ENCODE data around the gene TFB1M.
"Not testable (repeated sequence)": the region's sequence is repeated elsewhere in the genome, so short reads cannot be mapped to it uniquely, and the experiment has no call there.

TFB1M gene

DNA sequence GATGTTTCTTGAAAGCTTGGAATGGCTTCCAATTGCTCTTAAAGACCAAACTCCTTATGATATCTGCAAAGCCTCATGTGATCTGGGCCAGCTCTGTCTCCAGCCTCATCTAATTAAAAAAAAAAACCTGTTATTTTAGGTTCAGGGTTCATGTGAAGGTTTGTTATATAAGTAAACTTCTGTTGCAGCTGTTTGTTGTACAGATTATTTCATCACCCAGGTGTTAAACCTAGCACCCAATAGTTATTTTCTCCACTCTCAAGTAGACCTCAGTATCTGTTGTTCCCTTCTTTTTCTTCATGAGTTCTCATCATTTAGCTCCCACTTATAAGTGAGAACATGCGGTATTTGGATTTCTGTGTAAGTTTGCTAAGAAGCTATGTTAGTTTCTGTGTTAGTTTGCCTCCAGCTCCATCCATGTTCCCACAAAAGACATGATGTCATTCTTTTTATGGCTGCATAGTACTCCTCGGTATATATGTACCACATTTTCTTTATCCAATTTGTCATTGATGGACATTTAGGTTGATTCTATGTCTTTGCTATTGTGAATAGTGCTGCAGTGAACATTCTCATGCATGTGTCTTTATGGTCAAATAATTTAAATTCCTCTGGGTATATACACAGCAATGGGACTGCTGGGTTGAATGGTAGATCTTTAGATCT is 30.2 kb upstream of the TFB1M start:
- Histone ChIP-seq H3K27me3 (ENCODE audit: insufficient read depth, low read length) (no peaks in the 10 kb centered on the region), H3K4me1 (ENCODE audit: insufficient read depth, low read length) (no peaks in the 10 kb centered on the region), H3K9ac (ENCODE audit: low read depth, low read length) (no peak overlapping the region), H3K36me3 (ENCODE audit: insufficient read depth, low read length) (no peaks in the 10 kb centered on the region), H3K4me3 (ENCODE audit: low read length) (no peak overlapping the region), H3K27ac (ENCODE audit: low read depth, low read length) (no peak overlapping the region), H3K9me3 (ENCODE audit: insufficient read depth, low read depth, low read length) (0 out of 2 replicates have a peak, but pooled peaks cover 5% of the 10 kb centered on the region)
- WGBS = 100% methylated on average over 1 of the region's 2 CpGs

DNA sequence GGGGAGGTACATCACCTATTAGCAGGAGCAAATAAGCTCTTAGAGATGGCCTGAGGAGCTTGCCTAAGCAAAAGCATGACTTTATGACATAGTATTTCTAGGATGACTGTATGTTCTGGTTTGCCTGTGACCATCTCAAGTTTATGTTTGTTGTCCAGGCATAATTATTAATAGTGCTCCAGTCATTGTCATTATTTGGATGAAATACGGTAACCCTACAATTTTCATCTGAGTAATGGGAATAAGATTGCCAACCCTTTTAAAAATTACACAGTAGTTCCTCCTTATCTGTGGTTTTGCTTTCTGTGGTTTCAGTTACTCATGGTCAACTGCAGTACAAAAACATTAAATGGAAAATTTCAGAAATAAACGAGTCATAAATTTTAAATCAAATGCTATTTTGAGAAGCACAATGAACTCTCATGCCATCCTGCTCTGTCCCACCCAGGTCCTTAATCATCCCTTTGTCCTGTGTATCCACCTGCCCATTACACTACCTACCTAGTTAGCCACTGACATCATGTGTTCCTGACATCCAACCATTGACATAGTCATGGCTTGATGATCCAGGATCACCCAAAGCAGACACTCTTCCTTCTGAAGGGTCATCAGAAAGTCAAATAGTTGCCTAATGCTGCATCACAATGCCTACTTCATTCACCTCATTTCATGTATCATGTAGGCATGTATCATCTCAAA is 27.0 kb upstream of the TFB1M start:
- H3K27ac ChIP-seq (ENCODE audit: low read depth, low read length) = no peak overlapping the region
- H3K9me3 ChIP-seq (ENCODE audit: insufficient read depth, low read depth, low read length) = 0 out of 2 replicates have a peak, but pooled peaks cover 3% of the 10 kb centered on the region

DNA sequence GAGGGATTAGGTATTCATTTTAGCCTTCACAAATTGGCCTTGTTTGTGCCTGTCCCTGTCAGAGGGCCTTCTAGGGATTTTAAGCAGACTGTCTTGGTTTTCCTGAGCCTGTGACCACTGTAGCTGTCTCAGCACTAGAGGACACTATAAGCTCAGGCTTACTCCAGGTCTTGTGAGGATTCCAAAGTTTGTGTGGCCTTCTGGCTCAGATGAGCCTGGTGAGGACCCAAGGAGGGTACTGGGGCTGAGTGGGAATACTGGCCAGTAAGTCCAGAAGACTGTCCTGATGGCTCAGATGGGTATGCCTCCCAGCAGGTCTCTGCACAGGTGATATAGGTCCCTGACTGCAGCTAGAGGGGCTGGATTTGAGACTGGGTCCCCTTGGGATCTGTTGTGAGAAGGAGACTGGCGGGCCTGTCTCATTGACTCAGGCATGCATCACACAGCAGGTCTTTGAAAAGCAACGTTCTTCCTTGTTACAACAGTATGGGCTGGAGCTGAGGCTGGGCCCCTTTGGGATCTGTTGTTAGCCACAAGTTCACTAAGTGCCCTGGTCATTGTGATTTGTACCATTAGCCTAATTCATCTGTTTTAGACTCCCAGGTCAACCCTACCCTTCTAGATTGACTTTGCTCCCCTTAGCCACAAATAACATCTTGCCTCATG is 26.3 kb upstream of the TFB1M start:
- H3K9me3 ChIP-seq (ENCODE audit: insufficient read depth, low read depth, low read length) = 0 out of 2 replicates have a peak, but pooled peaks cover 2% of the 10 kb centered on the region
- no peaks in the 10 kb centered on the region for H3K4me1 ChIP-seq (ENCODE audit: insufficient read depth, low read length)
- no peaks in the 10 kb centered on the region for H3K27me3 ChIP-seq (ENCODE audit: insufficient read depth, low read length)
- no peak overlapping the region for H3K27ac ChIP-seq (ENCODE audit: low read depth, low read length)
- WGBS = 71% methylated on average over 2 of the region's 2 CpGs
- H3K9ac ChIP-seq (ENCODE audit: low read depth, low read length) = no peak overlapping the region
- no peak overlapping the region for H3K4me3 ChIP-seq (ENCODE audit: low read length)
- H3K36me3 ChIP-seq (ENCODE audit: insufficient read depth, low read length) = no peaks in the 10 kb centered on the region

More for the DNA sequence above, 27.0 kb upstream of the TFB1M start:
- Histone ChIP-seq H3K4me3 (ENCODE audit: low read length) (no peak overlapping the region), H3K27me3 (ENCODE audit: insufficient read depth, low read length) (no peaks in the 10 kb centered on the region), H3K36me3 (ENCODE audit: insufficient read depth, low read length) (no peaks in the 10 kb centered on the region), H3K9ac (ENCODE audit: low read depth, low read length) (no peak overlapping the region), H3K4me1 (ENCODE audit: insufficient read depth, low read length) (no peaks in the 10 kb centered on the region)
- 96% methylated on average over 2 of the region's 2 CpGs for WGBS

DNA sequence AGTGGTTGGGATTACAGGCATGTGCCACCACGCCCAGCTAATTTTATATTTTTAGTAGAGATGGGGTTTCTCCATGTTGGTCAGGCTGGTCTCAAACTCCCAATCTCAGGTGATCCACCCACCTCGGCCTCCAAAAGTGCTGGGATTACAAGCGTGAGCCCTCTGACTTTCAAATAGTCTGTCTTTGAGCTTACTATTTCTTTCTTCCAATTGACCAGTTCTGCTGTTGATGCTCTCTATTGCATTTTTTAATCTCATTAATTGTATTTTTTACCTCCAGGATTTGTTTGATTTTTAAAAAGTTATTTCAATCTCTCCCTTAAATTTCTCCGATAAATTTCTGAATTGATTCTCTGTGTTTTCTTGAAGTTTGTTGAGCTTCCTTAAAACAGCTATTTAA is 25.6 kb upstream of the TFB1M start:
- not testable (repeated sequence) for H3K36me3 ChIP-seq (ENCODE audit: insufficient read depth, low read length); H3K4me3 ChIP-seq (ENCODE audit: low read length); H3K27me3 ChIP-seq (ENCODE audit: insufficient read depth, low read length); H3K9me3 ChIP-seq (ENCODE audit: insufficient read depth, low read depth, low read length); H3K9ac ChIP-seq (ENCODE audit: low read depth, low read length); H3K27ac ChIP-seq (ENCODE audit: low read depth, low read length); H3K4me1 ChIP-seq (ENCODE audit: insufficient read depth, low read length)
- 96% methylated on average over 2 of the region's 4 CpGs for WGBS

DNA sequence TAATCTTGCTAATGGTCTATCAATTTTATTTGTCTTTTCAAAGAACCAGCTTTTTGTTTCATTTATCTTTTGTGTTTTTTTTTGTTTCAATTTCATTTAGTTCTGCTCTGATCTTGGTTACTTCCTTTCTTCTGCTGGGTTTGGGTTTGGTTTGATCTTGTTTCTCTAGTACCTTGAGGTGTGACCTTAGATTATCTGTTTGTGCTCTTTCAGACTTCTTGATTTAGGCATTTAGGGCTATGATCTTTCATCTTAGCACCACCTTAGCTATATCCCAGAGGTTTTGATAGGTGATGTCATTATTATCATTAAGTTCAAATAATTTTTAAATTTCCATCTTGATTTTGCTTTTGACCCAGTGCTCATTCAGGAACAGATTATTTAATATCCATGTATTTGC is 24.0 kb upstream of the TFB1M start:
- not testable (repeated sequence) for H3K4me3 ChIP-seq (ENCODE audit: low read length); H3K27ac ChIP-seq (ENCODE audit: low read depth, low read length); H3K27me3 ChIP-seq (ENCODE audit: insufficient read depth, low read length); H3K9me3 ChIP-seq (ENCODE audit: insufficient read depth, low read depth, low read length); H3K4me1 ChIP-seq (ENCODE audit: insufficient read depth, low read length); H3K9ac ChIP-seq (ENCODE audit: low read depth, low read length); H3K36me3 ChIP-seq (ENCODE audit: insufficient read depth, low read length)

DNA sequence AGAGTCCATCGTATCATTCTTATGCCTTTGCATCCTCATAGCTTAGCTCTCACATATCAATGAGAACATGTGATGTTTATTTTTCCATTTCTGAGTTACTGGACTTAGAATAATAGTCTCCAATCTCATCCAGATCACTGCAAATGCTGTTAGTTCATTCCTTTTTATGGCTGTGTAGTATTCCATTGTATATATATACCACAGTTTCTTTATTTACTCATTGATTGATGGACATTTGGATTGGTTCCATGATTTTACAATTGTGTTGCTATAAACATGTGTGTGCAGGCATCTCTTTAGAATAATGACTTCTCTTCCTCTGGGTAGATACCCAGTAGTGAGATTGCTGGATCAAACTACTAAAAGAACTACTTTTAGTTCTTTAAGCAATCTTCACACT is 21.0 kb upstream of the TFB1M start:
- H3K36me3 ChIP-seq (ENCODE audit: insufficient read depth, low read length) = no peaks in the 10 kb centered on the region
- H3K4me1 ChIP-seq (ENCODE audit: insufficient read depth, low read length) = no peaks in the 10 kb centered on the region
- H3K27ac ChIP-seq (ENCODE audit: low read depth, low read length) = no peak overlapping the region
- H3K4me3 ChIP-seq (ENCODE audit: low read length) = no peak overlapping the region
- no peaks in the 10 kb centered on the region for H3K9me3 ChIP-seq (ENCODE audit: insufficient read depth, low read depth, low read length)
- no peaks in the 10 kb centered on the region for H3K27me3 ChIP-seq (ENCODE audit: insufficient read depth, low read length)
- H3K9ac ChIP-seq (ENCODE audit: low read depth, low read length) = no peak overlapping the region
- 100% methylated on average over 1 of the region's 1 CpG for WGBS

DNA sequence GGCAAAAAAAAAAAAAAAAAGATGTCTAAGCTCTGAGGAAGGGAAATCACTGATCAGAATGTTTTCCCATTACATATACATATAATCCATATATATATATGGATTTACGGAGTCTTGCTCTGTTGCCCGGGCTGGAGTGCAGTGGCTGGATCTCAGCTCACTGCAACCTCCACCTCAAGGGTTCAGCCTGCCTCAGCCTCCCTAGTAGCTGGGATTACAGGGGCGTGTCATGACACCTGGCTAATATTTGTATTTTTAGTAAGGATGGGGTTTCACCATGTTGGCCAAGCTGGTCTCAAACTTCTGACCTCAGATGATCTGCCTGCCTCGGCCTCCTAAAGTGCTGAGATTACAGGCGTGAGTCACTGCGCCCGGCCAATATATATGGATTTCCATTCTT is 19.8 kb upstream of the TFB1M start:
- H3K4me3 ChIP-seq (ENCODE audit: low read length); H3K36me3 ChIP-seq (ENCODE audit: insufficient read depth, low read length); H3K27me3 ChIP-seq (ENCODE audit: insufficient read depth, low read length); H3K27ac ChIP-seq (ENCODE audit: low read depth, low read length); H3K9me3 ChIP-seq (ENCODE audit: insufficient read depth, low read depth, low read length); H3K9ac ChIP-seq (ENCODE audit: low read depth, low read length); H3K4me1 ChIP-seq (ENCODE audit: insufficient read depth, low read length): not testable (repeated sequence)
- 92% methylated on average over 7 of the region's 7 CpGs for WGBS

DNA sequence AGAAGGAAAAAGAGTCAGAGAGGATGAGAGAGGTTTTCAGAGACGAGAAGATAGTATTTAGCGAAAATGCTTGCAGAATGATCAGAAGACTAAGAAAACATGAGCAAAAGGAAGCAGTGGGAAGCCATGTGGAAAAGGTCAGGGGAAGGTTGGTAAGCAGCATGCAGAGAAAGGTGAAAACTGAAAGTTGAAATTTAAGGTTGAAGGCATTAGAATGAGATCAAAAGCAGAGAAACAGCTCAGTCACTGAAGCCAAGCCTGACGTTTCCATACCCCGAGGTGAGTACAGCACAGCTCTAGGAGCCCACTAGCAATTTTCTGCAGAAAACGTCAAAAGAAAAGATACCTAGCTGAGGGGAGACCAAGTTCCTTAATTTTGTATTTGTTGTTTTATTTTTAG is 19.1 kb upstream of the TFB1M start:
- H3K27ac ChIP-seq (ENCODE audit: low read depth, low read length) = no peak overlapping the region
- H3K9me3 ChIP-seq (ENCODE audit: insufficient read depth, low read depth, low read length) = no peaks in the 10 kb centered on the region
- H3K36me3 ChIP-seq (ENCODE audit: insufficient read depth, low read length) = no peaks in the 10 kb centered on the region
- peaks cover 7% of the 10 kb centered on the region for H3K4me1 ChIP-seq (ENCODE audit: insufficient read depth, low read length)
- H3K27me3 ChIP-seq (ENCODE audit: insufficient read depth, low read length) = no peaks in the 10 kb centered on the region
- H3K9ac ChIP-seq (ENCODE audit: low read depth, low read length) = no peak overlapping the region
- H3K4me3 ChIP-seq (ENCODE audit: low read length) = no peak overlapping the region
- 90% methylated on average over 5 of the region's 5 CpGs for WGBS

DNA sequence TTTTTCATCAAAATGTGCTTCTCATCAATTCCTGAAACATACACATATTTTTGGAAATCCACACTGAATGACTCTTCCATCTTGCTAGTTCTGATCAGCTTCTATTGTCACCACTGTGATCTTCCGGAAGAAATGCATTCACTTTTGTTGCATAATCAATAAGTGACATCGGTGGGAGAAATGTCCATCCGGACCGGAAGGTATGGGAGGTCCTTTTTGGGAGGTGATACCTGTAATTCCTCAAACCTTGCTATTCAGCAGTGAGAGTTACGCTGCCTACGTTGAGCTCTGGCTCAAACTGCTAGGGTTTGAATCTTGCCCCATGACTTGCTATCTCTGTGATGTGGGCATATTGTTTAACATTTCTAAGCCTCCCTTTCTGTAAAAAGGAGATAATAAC is 16.6 kb upstream of the TFB1M start:
- H3K4me1 ChIP-seq (ENCODE audit: insufficient read depth, low read length) = peaks cover 14% of the 10 kb centered on the region
- H3K9me3 ChIP-seq (ENCODE audit: insufficient read depth, low read depth, low read length) = no peaks in the 10 kb centered on the region

DNA sequence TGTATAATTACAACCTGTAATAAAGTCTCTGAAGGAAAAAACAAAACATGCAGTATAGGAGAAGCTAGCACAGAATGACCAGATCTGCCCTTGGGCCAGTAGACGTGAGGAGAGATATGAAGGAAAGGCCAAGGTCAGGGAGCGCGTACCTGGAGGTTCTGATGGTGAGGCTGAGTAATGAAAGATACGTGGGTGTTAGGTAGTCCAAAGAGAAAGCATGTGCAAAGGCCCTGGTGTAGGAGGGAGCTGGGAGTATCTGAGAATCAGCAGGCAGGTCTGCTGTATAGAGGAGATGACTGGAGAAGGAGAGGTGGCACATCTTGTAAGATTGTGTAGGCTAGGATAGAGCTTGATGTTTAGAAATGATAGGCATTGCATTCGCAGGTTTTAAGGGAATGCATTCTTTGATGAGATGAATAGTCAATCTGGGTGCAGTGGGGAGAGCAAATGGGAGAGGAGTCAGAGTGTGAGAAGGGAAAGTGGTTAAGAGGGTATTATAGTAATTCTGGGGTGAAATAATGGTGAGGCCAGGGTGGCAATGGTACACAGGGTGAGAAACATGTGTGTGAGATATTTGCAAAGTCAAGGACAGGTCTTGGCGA is 15.9 kb upstream of the TFB1M start:
- Histone ChIP-seq H3K9ac (ENCODE audit: low read depth, low read length) (no peak overlapping the region), H3K4me1 (ENCODE audit: insufficient read depth, low read length) (peaks cover 19% of the 10 kb centered on the region), H3K9me3 (ENCODE audit: insufficient read depth, low read depth, low read length) (no peaks in the 10 kb centered on the region), H3K27me3 (ENCODE audit: insufficient read depth, low read length) (no peaks in the 10 kb centered on the region), H3K4me3 (ENCODE audit: low read length) (no peak overlapping the region), H3K36me3 (ENCODE audit: insufficient read depth, low read length) (no peaks in the 10 kb centered on the region), H3K27ac (ENCODE audit: low read depth, low read length) (no peak overlapping the region)
- 92% methylated on average over 6 of the region's 6 CpGs for WGBS

More for the DNA sequence above, 16.6 kb upstream of the TFB1M start:
- H3K36me3 ChIP-seq (ENCODE audit: insufficient read depth, low read length) = no peaks in the 10 kb centered on the region
- H3K4me3 ChIP-seq (ENCODE audit: low read length) = no peak overlapping the region
- no peak overlapping the region for H3K9ac ChIP-seq (ENCODE audit: low read depth, low read length)
- WGBS = 96% methylated on average over 6 of the region's 6 CpGs
- no peak overlapping the region for H3K27ac ChIP-seq (ENCODE audit: low read depth, low read length)
- no peaks in the 10 kb centered on the region for H3K27me3 ChIP-seq (ENCODE audit: insufficient read depth, low read length)

DNA sequence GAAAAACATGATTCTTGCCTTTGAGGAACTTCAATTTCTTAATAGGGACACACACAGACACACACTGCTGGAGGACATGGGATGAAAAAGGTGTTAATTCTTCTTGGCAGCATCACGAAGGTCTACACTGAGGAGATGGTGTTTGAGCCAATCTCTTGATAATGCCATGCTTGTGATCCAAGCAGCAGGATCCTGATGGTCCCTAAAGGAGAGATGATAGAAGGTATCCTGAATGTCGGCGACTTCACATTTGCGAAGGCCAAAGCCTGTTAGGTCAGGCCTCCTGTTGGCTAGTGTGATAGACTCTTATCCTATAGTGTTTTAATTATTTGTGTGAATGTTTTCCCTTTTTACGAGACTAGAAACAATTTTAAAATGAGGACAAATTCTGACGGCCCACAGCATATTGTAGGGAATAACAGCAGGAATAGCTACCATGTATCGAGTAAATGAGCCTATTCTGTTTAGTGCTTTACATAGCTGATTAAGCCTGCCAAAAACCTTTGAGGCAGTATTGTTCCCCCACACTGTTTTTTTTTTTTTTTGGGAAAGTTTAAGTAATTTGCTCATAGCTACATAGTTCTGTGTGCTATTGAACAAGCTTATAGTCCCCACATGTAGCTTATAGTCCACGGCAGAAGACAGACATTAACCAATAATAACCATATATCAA is 15.3 kb upstream of the TFB1M start:
- no peak overlapping the region for H3K27ac ChIP-seq (ENCODE audit: low read depth, low read length)
- H3K36me3 ChIP-seq (ENCODE audit: insufficient read depth, low read length) = no peaks in the 10 kb centered on the region
- H3K9ac ChIP-seq (ENCODE audit: low read depth, low read length) = no peak overlapping the region
- H3K4me3 ChIP-seq (ENCODE audit: low read length) = no peak overlapping the region
- no peaks in the 10 kb centered on the region for H3K9me3 ChIP-seq (ENCODE audit: insufficient read depth, low read depth, low read length)
- 92% methylated on average over 7 of the region's 8 CpGs for WGBS
- H3K4me1 ChIP-seq (ENCODE audit: insufficient read depth, low read length) = peaks cover 20% of the 10 kb centered on the region
- no peaks in the 10 kb centered on the region for H3K27me3 ChIP-seq (ENCODE audit: insufficient read depth, low read length)

All from HUES64 (cell line).